Adrenal gland (tissue), 12 donors: ENCODE data around the gene DST. TPM values are rescaled to one million over a fixed set of nuclear protein-coding genes. Genes with fewer than 3 reads are reported as not detected.
A peak's percentile ranks its signal among the peaks of the same experiment; 100 is the strongest.

Experiments
- DNase-seq, 7 donors: peaks; one replicate each; pipeline ENCODE4 v3.0.0-alpha.2; 2019 to 2020
- H3K27ac ChIP-seq, 5 donors: fragments of 200-600 bp; sonication (generic) in 4 of 5; 1 replicate in 3 of 5; 2 replicates in 2 of 5; pipeline versions ENCODE4 v1.5.1 to v1.8.0; 2016 to 2020; ENCODE audit warnings: mild to moderate bottlenecking in 1 of 5
- H3K27me3 ChIP-seq: fragments of 200-600 bp; 2 replicates; pipeline ENCODE4 v1.8.0; 2021
- H3K36me3 ChIP-seq, 2 donors: fragments of 200-600 bp; replicated peaks in 1 of 2; 1 replicate in 1 of 2; 2 replicates in 1 of 2; pipeline versions ENCODE4 v1.5.1 to v1.8.0; 2018 to 2022
- H3K4me1 ChIP-seq, 2 donors: fragments of 200-600 bp; replicated peaks in 1 of 2; 1 replicate in 1 of 2; 2 replicates in 1 of 2; pipeline versions ENCODE4 v1.5.1 to v1.8.0; 2018 to 2021
- H3K4me3 ChIP-seq, 4 donors: fragments of 200-600 bp; sonication (generic) in 3 of 4; one replicate each; pipeline ENCODE4 v1.5.1; 2016 to 2018
- H3K9me3 ChIP-seq, 3 donors: fragments of 200-600 bp; sonication (generic) in 1 of 3; replicated peaks in 1 of 3; 1 replicate in 2 of 3; 2 replicates in 1 of 3; pipeline versions ENCODE4 v1.5.1 to v1.8.0; 2016 to 2021
- POLR2A ChIP-seq, 2 donors: fragments of 450-650 bp; IDR thresholded peaks; one replicate each; pipeline ENCODE4 v1.6.1; 2017; ENCODE audit warnings: antibody characterized with exemption in 2 of 2, mild to moderate bottlenecking in 2 of 2, moderate library complexity in 1 of 2
- WGBS, 4 donors: extraction: QIAGEN DNeasy Blood & Tissue Kit in 2 of 4; methylation state at CpG; one replicate each; pipeline versions ENCODE4 v1.1.5 to v1.1.7; 2013 to 2017; 5-methylcytosine and 5-hydroxymethylcytosine counted together
- intact Hi-C, 2 donors: fragments of 100-400 bp; cut with DNase I; formaldehyde crosslinking; loops; one replicate each; pipeline versions ENCODE4 v1.14.1 to v1.15.0; 2022 to 2023
- polyA plus RNA-seq, 3 donors: library from polyadenylated mRNA; stranded (reverse); fragments of 200-250 nt in 2 of 3; fragments of 350-450 nt in 1 of 3; fragmentation: Illumina TruSeq in 1 of 3; extraction: RNeasy Lipid Tissue Mini Kit (QIAGEN cat#74804) in 1 of 3; gene quantifications; one replicate each; pipeline ENCODE4 v1.2.3, GENCODE V29; 2013 to 2014
- total RNA-seq, 9 donors: library from RNA; depleted of rRNA in 4 of 9; stranded (reverse); fragments of >200 nt in 4 of 9; fragments of 120-200 nt in 1 of 9; fragmentation: NEBNext Ultra II Directional in 1 of 9; extraction: Animal tissue kit (Norgen Biotek cat#: 25700) in 1 of 9; gene quantifications; one replicate each; pipeline versions ENCODE4 v1.1.0 to v1.2.4, GENCODE V29; 2013 to 2023
- TF ChIP-seq, protein P1 (sequence below), 6 experiments: fragments of 450-650 bp in 4 of 6; fragments of 200-600 bp in 2 of 6; sonication (generic) in 1 of 6; IDR thresholded peaks; 1 replicate in 5 of 6; 2 replicates in 1 of 6; pipeline versions ENCODE4 v1.5.1 to v1.8.0; 2016 to 2021; ENCODE audit warnings: antibody characterized with exemption in 6 of 6, mild to moderate bottlenecking in 2 of 6, moderate library complexity in 1 of 6
- donor health status: healthy with polysubstance abuse.
- donor health status: Bipolar disorder and iron deficiency.
- donor health status: DM: yes; HTN: yes; CAD: no.
- donor health status: DM: no; HTN: no; CAD: no.
- donor health status: DM: no; HTN: no; CAD: no.
- donor health status: DM: yes; HTN: yes; CAD: no.

DST gene
- total and polyA plus RNA-seq, 12 donors: 105 to 418 (median 265) TPM

DNA sequence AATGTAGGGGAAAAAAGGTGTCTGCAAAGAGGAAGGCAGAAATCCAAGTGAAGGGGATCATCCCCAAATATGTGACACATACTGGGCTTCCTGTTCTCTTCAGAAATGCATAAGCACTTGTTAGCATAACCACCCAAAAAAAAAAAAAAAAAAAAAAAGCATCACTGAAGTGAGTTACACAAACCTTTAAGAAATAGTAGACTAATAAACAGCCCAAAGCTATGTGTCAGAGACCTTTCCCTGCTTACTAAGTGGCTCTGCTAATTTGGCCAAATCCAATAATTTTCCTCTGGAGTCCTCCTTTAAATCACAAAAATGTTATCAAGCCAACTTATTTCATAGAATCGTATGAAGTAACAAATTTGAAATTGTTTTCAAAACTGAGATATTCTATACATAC is 7.5 kb upstream of the DST start:
- H3K4me1 ChIP-seq: peaks cover 12 to 15% of the 10 kb centered on the region in 2 donors
- H3K27ac ChIP-seq: no peak overlapping the region
- no peak for DNase-seq
- TF ChIP-seq POLR2A (IDR thresholded peaks at IDR 0.05): no peak
- TF ChIP-seq, protein P1, sequence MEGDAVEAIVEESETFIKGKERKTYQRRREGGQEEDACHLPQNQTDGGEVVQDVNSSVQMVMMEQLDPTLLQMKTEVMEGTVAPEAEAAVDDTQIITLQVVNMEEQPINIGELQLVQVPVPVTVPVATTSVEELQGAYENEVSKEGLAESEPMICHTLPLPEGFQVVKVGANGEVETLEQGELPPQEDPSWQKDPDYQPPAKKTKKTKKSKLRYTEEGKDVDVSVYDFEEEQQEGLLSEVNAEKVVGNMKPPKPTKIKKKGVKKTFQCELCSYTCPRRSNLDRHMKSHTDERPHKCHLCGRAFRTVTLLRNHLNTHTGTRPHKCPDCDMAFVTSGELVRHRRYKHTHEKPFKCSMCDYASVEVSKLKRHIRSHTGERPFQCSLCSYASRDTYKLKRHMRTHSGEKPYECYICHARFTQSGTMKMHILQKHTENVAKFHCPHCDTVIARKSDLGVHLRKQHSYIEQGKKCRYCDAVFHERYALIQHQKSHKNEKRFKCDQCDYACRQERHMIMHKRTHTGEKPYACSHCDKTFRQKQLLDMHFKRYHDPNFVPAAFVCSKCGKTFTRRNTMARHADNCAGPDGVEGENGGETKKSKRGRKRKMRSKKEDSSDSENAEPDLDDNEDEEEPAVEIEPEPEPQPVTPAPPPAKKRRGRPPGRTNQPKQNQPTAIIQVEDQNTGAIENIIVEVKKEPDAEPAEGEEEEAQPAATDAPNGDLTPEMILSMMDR (IDR thresholded peaks at IDR 0.05): no peak
- intact Hi-C loops: no loop called here
- no peaks in the 10 kb centered on the region for H3K9me3 ChIP-seq
- H3K27me3 ChIP-seq: no peaks in the 10 kb centered on the region
- H3K36me3 ChIP-seq: no peaks in the 10 kb centered on the region
- no peak overlapping the region for H3K4me3 ChIP-seq
- WGBS, 4 donors: 84 to 97% (median 91%) methylated on average over 1 of the region's 1 CpG

DNA sequence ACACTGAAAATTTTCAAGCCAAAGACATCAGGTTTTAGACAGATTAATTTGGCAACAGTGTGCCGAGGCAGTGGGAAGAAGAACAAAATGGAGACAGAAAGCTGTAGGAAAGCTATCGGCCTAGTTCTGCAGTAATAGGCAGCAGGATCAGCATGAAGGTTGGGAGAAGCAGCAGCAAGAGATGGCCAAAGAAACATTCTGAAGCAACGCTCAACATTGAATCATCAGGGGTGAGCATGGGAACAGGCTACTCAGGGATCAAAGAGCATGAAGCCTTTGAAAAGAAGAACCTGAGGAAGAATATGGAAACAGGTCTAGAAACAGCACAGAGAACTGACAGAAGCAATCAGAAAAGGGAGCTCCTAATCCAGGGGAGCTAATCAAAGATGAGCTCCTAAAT is 7.1 kb upstream of the DST start:
- Histone ChIP-seq H3K4me1 (peaks cover 12 to 15% of the 10 kb centered on the region in 2 donors), H3K27ac (no peak overlapping the region), H3K4me3 (no peak overlapping the region), H3K9me3 (no peaks in the 10 kb centered on the region), H3K36me3 (no peaks in the 10 kb centered on the region), H3K27me3 (no peaks in the 10 kb centered on the region)
- 90 to 96% (median 94%) methylated on average over 3 of the region's 3 CpGs for WGBS, 4 donors
- TF ChIP-seq, protein P1 (IDR thresholded peaks at IDR 0.05): no peak
- no peak for DNase-seq
- intact Hi-C loops: loop anchor here in 1 of 2 donors (5.0 kb wide), 1 partner anchor 48 kb away; no protein-coding TSS in a partner anchor

DNA sequence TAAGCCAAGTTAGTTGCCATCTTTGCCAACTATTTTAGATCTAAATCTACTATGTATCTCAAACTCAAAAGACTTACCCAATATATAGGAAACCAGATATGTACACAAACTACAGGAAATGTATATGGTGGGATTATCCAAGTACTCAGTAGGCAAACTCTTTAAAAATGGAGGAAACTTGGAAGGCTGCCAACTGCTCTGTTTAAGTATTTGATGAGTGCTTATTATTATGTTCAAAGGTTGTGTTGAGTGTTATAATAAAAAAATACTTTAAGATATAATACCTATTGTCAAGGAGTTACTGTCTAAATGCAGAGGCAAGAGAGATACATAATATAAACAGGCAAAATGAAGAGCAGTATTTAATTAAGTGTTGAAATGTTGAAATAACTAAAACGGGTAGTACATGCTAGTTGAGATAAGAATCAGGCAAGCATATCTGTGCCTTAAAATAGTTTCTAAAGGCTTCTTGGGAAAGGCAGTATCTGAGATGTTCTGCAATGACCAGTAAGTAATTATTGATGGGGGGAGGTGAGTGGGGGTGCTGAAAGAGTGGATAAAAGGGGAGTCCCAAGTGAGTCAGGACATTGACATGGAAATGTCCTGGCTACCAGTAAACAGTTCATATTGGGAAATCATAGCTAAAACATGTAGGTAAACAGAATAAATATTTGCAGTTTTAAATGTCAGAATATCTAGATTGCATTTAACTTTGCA is 6.5 kb upstream of the DST start:
- DNase-seq: no peak
- H3K27ac ChIP-seq: no peak overlapping the region
- TF ChIP-seq, protein P1 (IDR thresholded peaks at IDR 0.05): no peak
- no peak for TF ChIP-seq POLR2A (IDR thresholded peaks at IDR 0.05)
- H3K4me3 ChIP-seq: no peak overlapping the region
- 15 to 32% (median 24%) methylated on average over 1 of the region's 1 CpG for WGBS, 4 donors
- no peaks in the 10 kb centered on the region for H3K36me3 ChIP-seq
- intact Hi-C loops: loop anchor here in 1 of 2 donors (5.0 kb wide), 1 partner anchor 48 kb away; no protein-coding TSS in a partner anchor
- no peaks in the 10 kb centered on the region for H3K9me3 ChIP-seq
- no peaks in the 10 kb centered on the region for H3K27me3 ChIP-seq
- H3K4me1 ChIP-seq: peaks cover 12 to 15% of the 10 kb centered on the region in 2 donors

DNA sequence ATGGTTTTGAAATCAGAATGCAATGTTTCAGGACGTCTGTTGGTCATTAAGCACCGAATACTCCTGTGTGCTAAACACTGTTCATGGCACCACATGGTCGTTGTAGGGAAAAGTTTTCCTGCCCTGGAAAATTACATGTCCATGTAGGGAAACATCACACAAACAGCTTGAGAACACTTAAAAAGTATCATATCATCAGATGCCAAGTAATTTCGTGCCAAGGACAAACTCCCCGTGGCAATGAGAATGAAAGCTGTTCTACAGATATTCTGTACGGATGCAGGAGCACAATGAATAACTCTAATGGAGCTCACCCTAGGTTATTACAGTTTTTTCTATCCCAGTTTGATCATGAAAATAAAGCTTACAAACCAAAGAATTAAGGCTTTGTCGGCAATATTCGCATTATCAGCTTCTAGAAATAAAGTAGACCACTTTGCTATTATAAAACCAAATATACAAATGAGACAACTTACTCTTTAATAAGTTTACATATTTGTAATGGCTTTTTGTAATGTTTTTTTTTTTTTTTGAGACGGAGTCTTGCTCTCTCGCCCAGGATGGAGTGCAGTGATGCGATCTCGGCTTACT is 4.6 kb upstream of the DST start:
- DNase-seq: peak in 5 of 7 donors; percentile 25 to 61 (median 30)
- TF ChIP-seq POLR2A (IDR thresholded peaks at IDR 0.05): no peak
- TF ChIP-seq, protein P1 (IDR thresholded peaks at IDR 0.05): no peak
- H3K36me3 ChIP-seq: no peaks in the 10 kb centered on the region
- no peak overlapping the region for H3K4me3 ChIP-seq
- intact Hi-C loops: loop anchor here in 1 of 2 donors (5.0 kb wide), 1 partner anchor 50 kb away; no protein-coding TSS in a partner anchor
- 51 to 63% (median 58%) methylated on average over 12 of the region's 12 CpGs for WGBS, 4 donors
- H3K9me3 ChIP-seq: no peaks in the 10 kb centered on the region
- H3K27me3 ChIP-seq: no peaks in the 10 kb centered on the region
- H3K27ac ChIP-seq: peak overlapping the region in 2 of 5 donors; percentile 11 to 45
- peaks cover 9 to 12% of the 10 kb centered on the region in 2 donors for H3K4me1 ChIP-seq
